Breast epithelium (tissue), 3 donors: ENCODE measurements around the gene ZDHHC4.

Experiments
- CTCF ChIP-seq, 3 donors: fragments of 450-650 bp; IDR thresholded peaks; one replicate each; pipeline ENCODE4 v1.5.1; 2016 to 2017; ENCODE audit warnings: antibody characterized with exemption in 3 of 3, mild to moderate bottlenecking in 3 of 3, moderate library complexity in 3 of 3
- POLR2A ChIP-seq: fragments of 450-650 bp; IDR thresholded peaks from one replicate; pipeline ENCODE4 v1.6.1; 2016; ENCODE audit warnings: antibody characterized with exemption, mild to moderate bottlenecking, moderate library complexity
- POLR2AphosphoS5 ChIP-seq, 3 donors: sonication (generic); formaldehyde crosslinking; IDR thresholded peaks; one replicate each; pipeline ENCODE4 v1.6.1; 2017; ENCODE audit warnings: antibody characterized with exemption in 3 of 3

- TF ChIP-seq CTCF (IDR thresholded peaks at IDR 0.05) (no peak), POLR2A (no peak), POLR2AphosphoS5 (IDR thresholded peaks at IDR 0.05) (no peak)
Measured at GRCh38 chr7:6530626-6531491, 46.4 kb upstream of the ZDHHC4 start.
